Panc1 (cell line): ENCODE results near the gene POLRMT. TPM values are rescaled to one million over a fixed set of nuclear protein-coding genes. Genes with fewer than 3 reads are reported as not detected.

Experiments used
- ATAC-seq: fragments of 200-7000 bp; cut with Tn5 transposase; 2 replicates; pipeline ENCODE4 v1.9.1; 2020; ENCODE audit warnings: mild to moderate bottlenecking, moderate library complexity
- BruUV-seq: library from RNA; stranded (reverse); fragments of 400-500 nt; replicated peaks from 2 replicates; lab custom pipeline; 2021; lab: Mats Ljungman, UMichigan
- CTCF ChIA-PET: fragments of 300-600 bp; sonication (Branson Sonifier 250); formaldehyde crosslinking; loops from one replicate; lab custom pipeline; 2022; ENCODE audit warnings: antibody characterized with exemption; lab: Charles Lee
- POLR2A ChIA-PET: fragments of 300-600 bp; sonication (Branson Sonifier 250); formaldehyde crosslinking; loops from one replicate; lab custom pipeline; 2022; ENCODE audit warnings: antibody characterized with exemption; lab: Charles Lee
- DNase-seq: peaks from one replicate; pipeline ENCODE4 v3.0.0-alpha.2; 2010; ENCODE audit warnings: low read depth, low spot score
- H3K27ac ChIP-seq: 2 replicates; pipeline ENCODE4 v1.5.1; 2011; ENCODE audit warnings: mild to moderate bottlenecking, low read length, inconsistent platforms
- H3K27me3 ChIP-seq: fragments of 200-500 bp; sonication (Bioruptor generic); 2 replicates; pipeline ENCODE4 v1.6.0; 2014; ENCODE audit warnings: low read length, inconsistent platforms; ENCODE audit not compliant: control insufficient read depth, insufficient read depth
- H3K36me3 ChIP-seq: fragments of 200-500 bp; sonication (Bioruptor generic); 2 replicates; pipeline ENCODE4 v1.5.1; 2014; ENCODE audit warnings: inconsistent platforms, mild to moderate bottlenecking, low read length, moderate library complexity; ENCODE audit not compliant: control insufficient read depth, insufficient read depth
- H3K4me1 ChIP-seq: 2 replicates; pipeline ENCODE4 v1.5.1; 2011; ENCODE audit warnings: inconsistent platforms, mild to moderate bottlenecking, low read length, moderate library complexity; ENCODE audit not compliant: control insufficient read depth, insufficient read depth
- H3K4me3 ChIP-seq, 2 experiments: 2 replicates each; pipeline ENCODE4 v1.5.1; 2011 to 2012; ENCODE audit warnings: low read depth in 2 of 2, low read length in 2 of 2, mild to moderate bottlenecking in 2 of 2, inconsistent platforms in 1 of 2, moderate library complexity in 1 of 2
- H3K9me3 ChIP-seq: fragments of 200-500 bp; sonication (Bioruptor generic); 2 replicates; pipeline ENCODE4 v1.5.1; 2014; ENCODE audit warnings: low read depth, mild to moderate bottlenecking, inconsistent platforms, low read length, moderate library complexity; ENCODE audit not compliant: control insufficient read depth, insufficient read depth
- POLR2AphosphoS5 ChIP-seq: IDR thresholded peaks from 2 replicates; pipeline ENCODE4 v1.6.1; 2012; ENCODE audit warnings: mild to moderate bottlenecking, low read depth, low read length, moderate library complexity
- SIN3A ChIP-seq: IDR thresholded peaks from 2 replicates; pipeline ENCODE4 v1.6.1; 2012; ENCODE audit warnings: low read depth, mild to moderate bottlenecking, low read length, moderate library complexity, borderline replicate concordance; ENCODE audit not compliant: insufficient read depth
- TCF7L2 ChIP-seq: IDR thresholded peaks from 2 replicates; pipeline ENCODE4 v1.6.1; 2011; ENCODE audit warnings: mild to moderate bottlenecking, low read depth, low read length, inconsistent platforms
- in situ Hi-C: cut with HindIII; loops from 2 replicates; pipeline ENCODE4 v1.10.0; 2016; ENCODE audit warnings: low sequenced_read_pairs, low pct_unique_long_range_greater_than_20kb
- intact Hi-C: fragments of 100-400 bp; cut with micrococcal nuclease; formaldehyde crosslinking; loops from one replicate; pipeline ENCODE4 v1.10.0; 2022; ENCODE audit not compliant: unreplicated experiment
- total RNA-seq: library from RNA; stranded (reverse); gene quantifications from one replicate; pipeline ENCODE4 v1.2.1, GENCODE V29; 2021; ENCODE audit not compliant: unreplicated experiment
- TF ChIP-seq, protein P1 (sequence below): fragments of 450-650 bp; IDR thresholded peaks from 2 replicates; pipeline ENCODE4 v1.5.1; 2017; ENCODE audit warnings: mild to moderate bottlenecking
- TF ChIP-seq, protein P2 (sequence below), 2 experiments: IDR thresholded peaks; 2 replicates each; pipeline ENCODE4 v1.6.1; 2011 to 2012; ENCODE audit warnings: low read depth in 2 of 2, control low read depth in 1 of 2, low read length in 1 of 2, mild to moderate bottlenecking in 1 of 2, moderate library complexity in 1 of 2; ENCODE audit not compliant: insufficient read depth in 1 of 2

Gene POLRMT
- total RNA-seq, 1 experiment from 2014 or later = 56.0 TPM

GRCh38 chr19:588741-589692 lies 44.3 kb downstream of the POLRMT start:
- H3K4me3 ChIP-seq = peak overlapping the region; percentile 31 to 38
- no TSS peak for BruUV-seq
- TF ChIP-seq, protein P1, sequence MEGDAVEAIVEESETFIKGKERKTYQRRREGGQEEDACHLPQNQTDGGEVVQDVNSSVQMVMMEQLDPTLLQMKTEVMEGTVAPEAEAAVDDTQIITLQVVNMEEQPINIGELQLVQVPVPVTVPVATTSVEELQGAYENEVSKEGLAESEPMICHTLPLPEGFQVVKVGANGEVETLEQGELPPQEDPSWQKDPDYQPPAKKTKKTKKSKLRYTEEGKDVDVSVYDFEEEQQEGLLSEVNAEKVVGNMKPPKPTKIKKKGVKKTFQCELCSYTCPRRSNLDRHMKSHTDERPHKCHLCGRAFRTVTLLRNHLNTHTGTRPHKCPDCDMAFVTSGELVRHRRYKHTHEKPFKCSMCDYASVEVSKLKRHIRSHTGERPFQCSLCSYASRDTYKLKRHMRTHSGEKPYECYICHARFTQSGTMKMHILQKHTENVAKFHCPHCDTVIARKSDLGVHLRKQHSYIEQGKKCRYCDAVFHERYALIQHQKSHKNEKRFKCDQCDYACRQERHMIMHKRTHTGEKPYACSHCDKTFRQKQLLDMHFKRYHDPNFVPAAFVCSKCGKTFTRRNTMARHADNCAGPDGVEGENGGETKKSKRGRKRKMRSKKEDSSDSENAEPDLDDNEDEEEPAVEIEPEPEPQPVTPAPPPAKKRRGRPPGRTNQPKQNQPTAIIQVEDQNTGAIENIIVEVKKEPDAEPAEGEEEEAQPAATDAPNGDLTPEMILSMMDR = no peak
- no peak for TF ChIP-seq POLR2AphosphoS5
- TF ChIP-seq, protein P2, sequence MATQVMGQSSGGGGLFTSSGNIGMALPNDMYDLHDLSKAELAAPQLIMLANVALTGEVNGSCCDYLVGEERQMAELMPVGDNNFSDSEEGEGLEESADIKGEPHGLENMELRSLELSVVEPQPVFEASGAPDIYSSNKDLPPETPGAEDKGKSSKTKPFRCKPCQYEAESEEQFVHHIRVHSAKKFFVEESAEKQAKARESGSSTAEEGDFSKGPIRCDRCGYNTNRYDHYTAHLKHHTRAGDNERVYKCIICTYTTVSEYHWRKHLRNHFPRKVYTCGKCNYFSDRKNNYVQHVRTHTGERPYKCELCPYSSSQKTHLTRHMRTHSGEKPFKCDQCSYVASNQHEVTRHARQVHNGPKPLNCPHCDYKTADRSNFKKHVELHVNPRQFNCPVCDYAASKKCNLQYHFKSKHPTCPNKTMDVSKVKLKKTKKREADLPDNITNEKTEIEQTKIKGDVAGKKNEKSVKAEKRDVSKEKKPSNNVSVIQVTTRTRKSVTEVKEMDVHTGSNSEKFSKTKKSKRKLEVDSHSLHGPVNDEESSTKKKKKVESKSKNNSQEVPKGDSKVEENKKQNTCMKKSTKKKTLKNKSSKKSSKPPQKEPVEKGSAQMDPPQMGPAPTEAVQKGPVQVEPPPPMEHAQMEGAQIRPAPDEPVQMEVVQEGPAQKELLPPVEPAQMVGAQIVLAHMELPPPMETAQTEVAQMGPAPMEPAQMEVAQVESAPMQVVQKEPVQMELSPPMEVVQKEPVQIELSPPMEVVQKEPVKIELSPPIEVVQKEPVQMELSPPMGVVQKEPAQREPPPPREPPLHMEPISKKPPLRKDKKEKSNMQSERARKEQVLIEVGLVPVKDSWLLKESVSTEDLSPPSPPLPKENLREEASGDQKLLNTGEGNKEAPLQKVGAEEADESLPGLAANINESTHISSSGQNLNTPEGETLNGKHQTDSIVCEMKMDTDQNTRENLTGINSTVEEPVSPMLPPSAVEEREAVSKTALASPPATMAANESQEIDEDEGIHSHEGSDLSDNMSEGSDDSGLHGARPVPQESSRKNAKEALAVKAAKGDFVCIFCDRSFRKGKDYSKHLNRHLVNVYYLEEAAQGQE (IDR thresholded peaks at IDR 0.05; ENCODE audit: insufficient read depth in 1 of 2, low read depth in 2 of 2, low read length in 1 of 2) = no peak
- no peak for TF ChIP-seq SIN3A
- H3K27me3 ChIP-seq = no peaks in the 10 kb centered on the region
- no peak overlapping the region for H3K27ac ChIP-seq
- no peaks in the 10 kb centered on the region for H3K9me3 ChIP-seq
- ChIA-PET CTCF (no interaction called here), POLR2A (no interaction called here)
- peaks cover 20% of the 10 kb centered on the region for H3K4me1 ChIP-seq
- DNase-seq (no peak), ATAC-seq (0 out of 2 replicates have a peak, but pooled peaks have one; percentile 5)
- in situ Hi-C loops = no loop called here
- intact Hi-C loops = no loop called here
- no peaks in the 10 kb centered on the region for H3K36me3 ChIP-seq

DNA sequence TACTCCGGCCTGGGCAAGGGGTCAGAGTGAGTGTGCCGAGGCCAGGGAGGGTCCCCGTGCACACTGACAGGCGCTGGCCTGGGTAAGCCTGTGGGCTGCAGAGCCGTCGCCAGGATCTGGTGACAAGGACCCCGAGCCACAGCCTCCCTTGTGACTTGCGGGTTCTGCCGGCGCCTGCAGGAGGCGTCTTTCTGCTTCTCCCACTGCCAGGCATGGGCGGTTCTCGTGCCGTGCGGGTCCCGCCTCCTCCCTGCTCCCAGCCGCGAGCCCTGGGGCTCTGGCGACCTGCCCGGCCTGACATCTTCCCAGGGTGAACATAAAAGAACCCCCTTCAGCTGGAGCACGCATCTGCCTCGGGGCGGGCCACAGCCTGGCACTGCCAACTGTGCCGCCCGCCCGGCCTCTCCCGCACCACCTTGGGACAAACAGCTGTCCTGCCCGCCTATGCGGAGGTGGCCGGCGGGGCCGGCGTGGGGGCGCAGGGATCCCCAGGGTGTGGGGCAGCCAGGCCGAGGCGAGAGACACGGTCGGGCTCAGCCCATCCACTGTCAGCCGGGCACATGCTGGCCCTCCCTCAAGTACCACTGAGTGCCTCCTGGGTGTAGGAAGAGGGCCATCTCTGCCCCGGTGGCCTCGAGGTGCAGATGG lies 45.1 kb downstream of the POLRMT start:
- peak; percentile 67 for ATAC-seq
- intact Hi-C loops = no loop called here
- DNase-seq = no peak
- Histone ChIP-seq H3K4me3 (peak overlapping the region in 1 of 2 experiments; percentile 29; a peak in 1 of 4 replicates), H3K4me1 (peaks cover 27% of the 10 kb centered on the region), H3K27me3 (no peaks in the 10 kb centered on the region), H3K36me3 (no peaks in the 10 kb centered on the region), H3K9me3 (no peaks in the 10 kb centered on the region), H3K27ac (no peak overlapping the region)
- POLR2A ChIA-PET = no interaction called here
- TF ChIP-seq, protein P2 (IDR thresholded peaks at IDR 0.05; ENCODE audit: insufficient read depth in 1 of 2, low read depth in 2 of 2, low read length in 1 of 2) = no peak
- no peak for TF ChIP-seq POLR2AphosphoS5
- TF ChIP-seq SIN3A = no peak
- TF ChIP-seq, protein P1 = peak; percentile 84
- peak; percentile 55 for TF ChIP-seq TCF7L2
- BruUV-seq = no TSS peak
- CTCF ChIA-PET = no interaction called here
- in situ Hi-C loops = no loop called here
